Loucy (cell line): Measurements from ENCODE around the gene GALNT18.

Experiments used
- EZH2phosphoT487 ChIP-seq: fragments of 200-600 bp; IDR thresholded peaks from 2 replicates; pipeline ENCODE4 v1.6.1; 2018; ENCODE audit warnings: antibody characterized with exemption, mild to moderate bottlenecking, moderate library complexity, borderline replicate concordance
- TF ChIP-seq, protein P1 (sequence below): fragments of 200-600 bp; sonication (generic); conservative IDR thresholded peaks from 2 replicates; pipeline ENCODE4 v1.5.1; 2014; ENCODE audit warnings: mild to moderate bottlenecking, antibody characterized with exemption, low read length

DNA sequence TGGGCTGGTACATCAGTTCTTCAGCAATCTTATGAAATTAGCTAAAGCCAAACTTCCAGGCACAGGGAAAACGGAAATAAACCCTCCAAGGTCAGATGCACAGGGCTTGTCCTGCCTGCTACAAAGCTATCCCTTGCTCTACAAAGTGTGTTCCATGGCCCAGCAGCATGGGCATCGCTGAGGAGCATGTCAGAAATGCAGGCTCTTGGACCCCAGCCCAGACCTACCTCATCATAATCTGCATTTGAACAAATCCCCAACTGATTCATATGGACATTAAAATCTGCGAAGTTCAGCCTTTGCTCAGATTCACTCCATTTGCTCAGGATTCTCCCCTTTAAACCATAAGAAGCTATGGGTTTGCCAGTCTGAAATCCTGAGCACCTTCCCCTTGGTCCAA, 139.1 kb downstream of the GALNT18 start:
- TF ChIP-seq, protein P1, sequence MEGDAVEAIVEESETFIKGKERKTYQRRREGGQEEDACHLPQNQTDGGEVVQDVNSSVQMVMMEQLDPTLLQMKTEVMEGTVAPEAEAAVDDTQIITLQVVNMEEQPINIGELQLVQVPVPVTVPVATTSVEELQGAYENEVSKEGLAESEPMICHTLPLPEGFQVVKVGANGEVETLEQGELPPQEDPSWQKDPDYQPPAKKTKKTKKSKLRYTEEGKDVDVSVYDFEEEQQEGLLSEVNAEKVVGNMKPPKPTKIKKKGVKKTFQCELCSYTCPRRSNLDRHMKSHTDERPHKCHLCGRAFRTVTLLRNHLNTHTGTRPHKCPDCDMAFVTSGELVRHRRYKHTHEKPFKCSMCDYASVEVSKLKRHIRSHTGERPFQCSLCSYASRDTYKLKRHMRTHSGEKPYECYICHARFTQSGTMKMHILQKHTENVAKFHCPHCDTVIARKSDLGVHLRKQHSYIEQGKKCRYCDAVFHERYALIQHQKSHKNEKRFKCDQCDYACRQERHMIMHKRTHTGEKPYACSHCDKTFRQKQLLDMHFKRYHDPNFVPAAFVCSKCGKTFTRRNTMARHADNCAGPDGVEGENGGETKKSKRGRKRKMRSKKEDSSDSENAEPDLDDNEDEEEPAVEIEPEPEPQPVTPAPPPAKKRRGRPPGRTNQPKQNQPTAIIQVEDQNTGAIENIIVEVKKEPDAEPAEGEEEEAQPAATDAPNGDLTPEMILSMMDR = no peak
- no peak for TF ChIP-seq EZH2phosphoT487
